ENCODE results near the gene CDK9.
"Not testable (repeated sequence)": the region's sequence is repeated elsewhere in the genome, so short reads cannot be mapped to it uniquely, and the experiment has no call there.

CDK9 gene

DNA sequence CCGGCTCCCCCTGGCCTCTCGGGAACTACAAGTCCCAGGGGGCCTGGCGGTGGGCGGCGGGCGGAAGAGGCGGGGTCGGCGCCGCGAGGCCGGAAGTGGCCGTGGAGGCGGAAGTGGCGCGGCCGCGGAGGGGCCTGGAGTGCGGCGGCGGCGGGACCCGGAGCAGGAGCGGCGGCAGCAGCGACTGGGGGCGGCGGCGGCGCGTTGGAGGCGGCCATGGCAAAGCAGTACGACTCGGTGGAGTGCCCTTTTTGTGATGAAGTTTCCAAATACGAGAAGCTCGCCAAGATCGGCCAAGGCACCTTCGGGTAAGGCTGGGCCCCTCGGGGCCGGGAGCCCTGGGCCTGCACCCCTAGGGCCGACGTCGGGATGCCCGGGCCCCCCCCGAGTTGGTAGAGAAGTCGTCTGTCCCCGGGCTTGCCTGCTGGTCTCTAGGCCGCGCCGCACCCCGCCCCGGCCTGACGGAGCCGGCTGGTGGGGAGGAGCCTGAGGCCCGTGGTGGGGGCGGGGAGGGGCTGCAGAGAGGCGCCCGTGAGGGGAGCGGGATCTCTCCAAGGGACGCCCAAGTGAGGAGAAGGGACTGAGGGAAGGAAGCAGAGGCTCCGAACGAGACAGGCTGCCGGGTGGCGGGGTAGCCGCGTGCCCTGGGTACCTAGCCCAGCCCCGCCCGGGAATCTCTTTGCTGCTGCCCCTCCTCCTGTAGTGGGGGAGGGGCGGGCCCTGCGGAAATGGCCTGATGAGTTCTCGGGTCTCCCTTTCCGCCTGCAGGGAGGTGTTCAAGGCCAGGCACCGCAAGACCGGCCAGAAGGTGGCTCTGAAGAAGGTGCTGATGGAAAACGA lies at the start of gene CDK9:
CDK9 (plus strand) TSS at position 102 of the 840 bp plus-strand sequence; CDS start at position 217, 115 bp downstream.
- DNase-seq, result peak; percentile 92

DNA sequence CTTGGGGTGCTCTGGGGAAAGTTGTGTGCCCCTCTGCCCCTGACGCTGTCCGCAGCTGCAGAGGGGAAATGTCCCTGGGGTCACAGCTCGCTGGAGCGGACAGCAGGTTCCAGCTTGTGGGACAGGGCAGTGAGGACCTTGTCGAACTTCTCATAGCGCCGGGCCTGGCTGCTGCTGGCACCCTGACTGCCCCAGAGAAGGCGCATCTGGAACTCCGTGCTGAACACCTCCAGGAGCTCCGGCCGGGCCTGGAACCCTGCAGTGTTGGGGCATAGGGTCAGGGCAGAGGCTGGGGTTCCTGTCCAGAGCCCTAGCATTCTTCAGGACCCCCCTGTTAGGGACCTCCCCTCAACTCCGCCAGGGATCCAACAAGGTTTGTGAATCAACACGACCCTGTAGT lies 47.2 kb upstream of the CDK9 start:
- no peak for DNase-seq

- DNase-seq, result peak; percentile 38
These were observed 46.1 kb upstream of the CDK9 start for GRCh38 chr9:127739614-127740330.

DNA sequence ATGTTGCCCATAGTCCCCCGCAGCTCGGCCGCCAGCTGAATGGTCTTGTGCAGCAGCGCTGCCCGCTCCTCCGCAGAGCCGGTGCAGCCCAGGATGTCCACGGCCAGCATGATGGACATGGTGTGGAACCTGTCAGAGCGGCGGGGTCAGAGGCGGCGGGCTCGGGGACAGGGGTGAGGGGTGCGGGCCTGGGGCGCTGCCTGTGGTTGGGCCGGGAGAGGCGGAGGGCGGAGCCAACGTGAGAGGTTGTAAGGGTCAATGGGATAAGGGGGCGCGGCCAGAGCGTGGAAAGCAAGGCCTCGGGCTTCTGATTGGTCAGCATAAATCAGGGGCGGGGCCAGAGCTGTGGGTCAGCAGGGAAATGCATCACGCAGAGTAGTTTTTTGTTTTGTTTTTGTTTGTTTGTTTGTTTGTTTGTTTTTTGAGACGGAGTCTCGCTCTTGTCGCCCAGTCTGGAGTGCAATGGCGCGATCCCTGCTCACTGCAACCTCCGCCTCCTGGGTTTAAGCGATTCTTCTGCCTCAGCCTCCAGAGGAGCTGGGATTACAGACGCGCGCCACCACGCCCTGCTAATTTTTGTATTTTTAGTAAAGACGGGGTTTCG lies 43.9 kb upstream of the CDK9 start:
- no peak for DNase-seq

- no peak for DNase-seq
These were observed 43.3 kb upstream of the CDK9 start for GRCh38 chr9:127742435-127743088.

DNA sequence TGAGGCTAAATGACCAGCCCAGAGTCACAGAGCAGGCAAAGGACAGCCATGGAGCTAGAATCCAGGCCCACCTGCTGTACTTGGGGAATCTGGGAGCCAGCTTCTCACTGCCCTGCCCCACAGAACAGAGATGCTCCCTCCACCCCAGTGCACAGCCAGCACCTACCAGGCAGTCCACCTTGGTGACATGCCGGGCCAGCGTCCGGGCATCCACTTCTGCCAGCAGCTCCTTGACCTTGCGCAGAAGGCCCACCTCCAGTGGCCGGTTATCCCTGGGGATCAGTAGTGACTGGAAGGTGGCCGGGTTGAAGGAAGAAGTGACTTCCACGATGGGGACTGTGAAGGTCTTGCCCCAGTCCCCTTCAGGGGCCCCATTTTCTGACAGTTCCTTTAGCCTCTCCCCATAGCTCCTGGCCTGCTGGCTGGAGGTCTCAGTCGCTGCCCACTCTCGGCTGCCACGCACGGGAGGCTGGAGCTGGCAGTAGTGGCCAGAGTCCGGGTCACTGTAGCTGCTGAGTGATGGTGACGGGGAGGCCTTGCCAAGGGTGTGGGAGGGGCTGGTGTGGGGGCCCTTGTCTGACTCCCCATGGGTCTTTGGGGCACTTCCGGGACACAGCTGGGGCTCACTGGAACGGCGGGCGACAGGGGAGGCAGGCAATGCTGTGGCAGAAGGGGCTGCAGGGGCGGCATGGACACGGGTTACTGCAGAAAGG lies 41.3 kb upstream of the CDK9 start:
- DNase-seq, result no peak

DNA sequence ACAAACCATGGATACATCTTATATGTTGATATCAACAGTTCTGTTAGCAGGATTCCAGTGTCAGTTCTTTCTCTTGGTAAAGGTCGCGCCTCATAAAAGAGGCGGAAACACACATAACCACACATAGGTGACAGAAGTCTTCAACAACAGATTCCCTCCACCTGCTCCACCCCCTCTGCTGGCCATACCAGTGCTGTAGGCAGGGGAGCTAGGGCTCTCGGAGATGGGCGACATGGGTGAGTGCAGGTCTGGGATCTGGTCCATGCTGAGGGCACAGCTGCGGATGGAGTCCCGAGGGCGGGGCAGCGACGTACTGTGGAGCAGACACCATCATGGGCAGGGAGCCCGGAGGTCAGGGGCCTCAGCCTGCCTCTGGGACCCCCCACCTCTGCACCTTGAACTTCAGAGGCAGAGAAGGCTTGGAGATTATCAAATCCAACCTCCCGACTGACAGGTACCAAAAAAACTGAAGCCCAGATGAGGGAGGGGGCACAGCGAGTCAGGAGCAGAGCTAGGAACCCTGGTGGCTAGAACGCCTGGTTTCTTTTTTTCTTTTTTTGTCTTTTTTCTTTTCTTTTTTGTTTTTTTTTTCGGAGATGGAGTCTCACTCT lies 38.8 kb upstream of the CDK9 start:
- DNase-seq, result no peak

GRCh38 chr9:127749090-127749787 lies 36.6 kb upstream of the CDK9 start:
- no peak for DNase-seq

DNA sequence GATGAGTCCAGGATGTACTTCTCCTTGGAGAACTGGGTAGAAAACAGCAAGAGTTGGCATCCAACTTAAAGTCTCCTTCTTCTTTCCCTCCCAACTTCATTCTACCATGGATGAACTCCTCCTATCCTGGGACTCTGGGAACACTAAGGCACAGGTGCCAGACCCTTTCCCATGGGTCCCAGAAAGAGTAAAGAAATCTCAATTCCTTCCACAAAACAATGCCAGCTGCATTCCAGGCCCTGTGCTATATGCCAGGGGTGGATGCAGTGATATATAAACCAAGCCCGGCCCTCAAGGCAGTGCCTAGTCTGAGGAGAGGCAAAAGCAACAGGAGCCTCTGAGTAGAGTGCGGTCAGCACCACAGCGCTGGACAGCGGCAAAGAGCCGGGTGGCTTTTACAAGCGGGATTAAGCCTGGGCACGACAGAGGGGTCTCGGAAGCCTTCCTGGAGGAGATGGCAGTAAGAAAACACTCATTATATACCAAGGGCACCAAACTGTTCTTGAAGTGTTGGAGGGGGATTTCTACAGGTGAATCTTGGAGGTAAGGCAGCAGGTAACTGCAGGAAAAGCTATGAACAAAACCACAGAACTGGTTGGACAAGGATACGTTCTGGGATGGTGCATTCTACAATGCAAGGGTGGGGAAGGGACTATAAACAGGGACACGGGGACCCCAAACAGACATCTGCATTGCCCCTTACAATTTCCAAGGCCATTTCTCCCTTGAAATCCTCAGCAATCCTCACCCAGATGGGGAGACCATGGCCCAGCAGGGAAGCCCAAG lies 34.4 kb upstream of the CDK9 start:
- DNase-seq, result no peak

DNA sequence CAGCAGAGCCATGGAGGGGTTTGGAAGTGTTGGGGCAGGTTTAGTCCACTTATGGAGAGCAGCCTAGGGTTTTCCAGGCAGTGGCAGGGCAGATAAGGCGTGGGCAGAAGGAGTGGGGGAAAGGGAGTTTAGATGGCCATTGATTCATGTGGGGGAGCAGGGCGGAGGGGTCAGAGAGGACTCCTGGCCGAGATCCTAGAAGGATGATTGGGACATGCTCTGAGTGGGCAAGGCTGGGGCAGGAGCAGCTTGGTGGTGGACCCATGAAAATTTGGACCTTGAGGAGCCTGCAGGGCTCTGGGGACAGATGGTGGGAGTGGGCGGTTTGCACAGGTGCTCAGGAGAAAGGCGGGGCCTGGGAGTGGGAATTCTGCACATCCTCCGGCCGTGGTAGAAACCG lies 32.7 kb upstream of the CDK9 start:
- DNase-seq, result no peak

DNA sequence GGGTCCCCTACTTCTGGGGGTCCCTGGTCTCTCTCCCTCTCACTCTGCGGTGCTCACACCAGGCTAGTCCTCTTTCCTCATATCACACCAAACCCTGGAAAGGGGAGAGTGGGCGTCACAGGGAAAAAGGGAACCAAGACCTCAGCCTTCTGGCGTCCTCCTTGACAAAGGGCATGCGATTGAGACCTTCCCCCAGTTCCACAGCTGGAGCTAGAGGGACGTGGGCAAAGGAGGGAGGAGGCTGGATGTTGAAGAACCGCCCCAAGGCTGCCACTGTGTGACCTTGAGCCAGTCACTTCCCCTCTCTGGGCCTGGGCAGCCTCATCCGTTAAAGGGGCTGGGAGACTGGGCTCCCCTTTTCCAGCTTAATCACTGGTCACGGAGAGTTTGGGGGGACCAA lies 32.2 kb upstream of the CDK9 start:
- DNase-seq, result peak; percentile 41

- DNase-seq, result no peak
These were observed 31.5 kb upstream of the CDK9 start for GRCh38 chr9:127754099-127755060.

DNA sequence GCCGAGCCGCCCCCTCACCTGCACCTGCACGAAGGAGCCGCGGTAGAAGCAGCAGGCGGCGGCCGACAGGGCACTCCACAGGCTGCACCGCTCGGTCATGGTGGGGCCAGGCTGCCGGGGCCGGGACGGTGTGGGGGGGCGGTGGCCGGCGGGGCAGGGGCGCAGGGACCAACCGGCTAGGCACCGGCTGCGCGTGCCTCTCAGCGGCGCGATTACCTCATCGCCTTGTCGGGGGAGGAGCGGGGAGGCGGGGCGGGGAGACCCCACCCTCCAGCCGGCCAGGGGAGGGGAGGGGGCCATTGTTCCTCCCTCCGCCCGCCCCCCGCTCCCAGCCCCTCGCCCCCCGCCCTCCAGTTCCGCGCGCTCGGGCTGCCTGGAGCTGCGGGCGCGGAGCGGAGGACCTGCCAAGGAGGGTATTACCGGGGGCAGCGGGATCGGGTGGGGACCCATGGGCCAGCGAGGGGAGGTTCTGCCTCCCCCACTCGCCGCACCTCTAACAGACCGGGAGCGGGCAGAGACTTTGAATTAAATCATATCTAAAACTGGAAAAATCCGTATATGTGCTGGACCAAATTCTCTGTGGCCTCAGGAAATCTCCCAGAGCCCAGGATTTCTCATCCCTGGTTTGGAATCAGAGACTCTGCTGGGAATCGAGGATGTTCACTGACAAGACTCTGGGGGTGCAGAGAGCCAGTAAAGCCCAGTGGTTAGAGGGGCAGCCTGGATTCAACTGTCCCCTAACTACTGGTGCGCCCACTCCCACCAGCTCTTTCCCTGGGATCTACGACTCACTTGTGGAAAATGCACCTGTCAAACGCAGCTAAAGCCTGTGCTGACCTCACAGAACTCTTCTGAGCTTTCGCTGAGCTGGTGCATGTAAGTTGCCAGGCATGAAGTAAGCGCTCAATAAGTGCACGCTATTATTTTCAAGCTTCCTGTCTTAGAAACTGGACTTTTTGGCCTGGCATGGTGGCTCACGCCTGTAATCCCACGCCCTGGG lies 30.5 kb upstream of the CDK9 start:
- DNase-seq, result no peak

DNA sequence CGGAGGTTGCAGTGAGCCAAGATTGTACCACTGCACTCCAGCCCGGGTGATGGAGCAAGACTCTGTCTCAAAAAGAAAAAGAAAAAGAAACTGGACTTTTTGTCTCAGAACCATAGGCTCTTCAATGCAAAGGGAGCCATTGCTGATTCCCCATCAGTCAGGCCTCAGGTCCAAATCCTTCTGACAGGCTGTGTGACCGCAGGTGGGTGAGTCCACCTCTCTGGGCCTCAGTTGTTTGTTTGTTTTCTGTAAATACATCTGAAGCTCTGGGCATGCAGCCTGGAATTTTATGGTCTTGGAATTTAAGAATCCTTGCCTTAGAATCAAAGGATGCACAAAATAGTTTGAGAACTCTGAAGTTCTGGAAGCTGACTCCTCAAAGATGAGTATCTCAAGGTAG lies 29.6 kb upstream of the CDK9 start:
- DNase-seq, result no peak

GRCh38 chr9:127756776-127757175 lies 29.1 kb upstream of the CDK9 start:
- not testable (repeated sequence) for DNase-seq

- DNase-seq, result no peak
These were observed 27.0 kb upstream of the CDK9 start for GRCh38 chr9:127758843-127759242.

DNA sequence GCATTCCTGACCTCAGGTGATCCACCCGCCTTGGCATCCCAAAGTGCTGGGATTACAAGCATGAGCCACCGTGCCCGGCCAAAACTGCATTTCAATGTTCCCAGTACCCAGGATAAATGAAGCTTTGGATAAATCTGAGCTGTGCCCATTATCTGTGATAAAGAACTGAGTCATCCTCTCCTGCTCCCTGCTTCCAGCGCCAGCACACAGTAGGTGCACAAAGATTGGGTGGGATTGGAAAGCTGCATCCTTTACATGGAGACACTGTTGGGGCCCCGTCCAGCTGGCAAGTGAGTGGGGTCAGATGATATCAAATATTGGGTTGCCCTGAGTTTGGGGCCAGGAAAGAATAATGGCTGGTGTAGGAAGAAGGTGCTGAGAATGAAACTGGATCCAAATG lies 24.8 kb upstream of the CDK9 start:
- DNase-seq, result no peak

DNA sequence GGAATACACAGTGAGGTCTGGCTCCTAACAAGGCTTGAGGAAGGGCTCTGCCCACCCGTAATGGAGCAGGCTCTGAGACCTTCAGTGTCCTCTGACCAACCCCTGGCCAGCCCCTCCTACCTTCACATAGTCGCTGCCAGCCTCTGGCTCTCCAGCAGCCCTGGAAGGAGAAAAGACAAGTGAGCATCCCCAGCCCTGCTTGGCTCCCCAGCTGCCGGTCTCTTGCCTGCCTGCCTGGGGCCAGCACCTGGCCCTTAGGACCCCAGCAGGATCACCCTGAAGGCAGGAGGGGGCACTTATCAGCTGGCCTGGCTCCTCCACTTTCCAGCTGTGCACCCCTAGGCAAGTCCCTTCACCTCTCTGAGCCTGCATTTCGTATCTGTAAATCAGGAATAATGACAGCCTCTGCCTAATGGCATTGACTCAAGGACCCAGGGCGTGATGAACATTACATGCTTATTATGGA lies 24.3 kb upstream of the CDK9 start:
- no peak for DNase-seq
